HG03442 (cell line): ENCODE results near the gene SLC25A23.
"Not testable (repeated sequence)": the region's sequence is repeated elsewhere in the genome, so short reads cannot be mapped to it uniquely, and the experiment has no call there.

ENCODE experiments used
- ATAC-seq: cut with Tn5 transposase; IDR thresholded peaks from one replicate; pipeline ENCODE4 v1.9.1; 2021; ENCODE audit warnings: mild to moderate bottlenecking, moderate library complexity; ENCODE audit not compliant: unreplicated experiment

The SLC25A23 gene

GRCh38 chr19:6457958-6458694, 1.5 kb downstream of the SLC25A23 start:
- no peak for ATAC-seq

DNA sequence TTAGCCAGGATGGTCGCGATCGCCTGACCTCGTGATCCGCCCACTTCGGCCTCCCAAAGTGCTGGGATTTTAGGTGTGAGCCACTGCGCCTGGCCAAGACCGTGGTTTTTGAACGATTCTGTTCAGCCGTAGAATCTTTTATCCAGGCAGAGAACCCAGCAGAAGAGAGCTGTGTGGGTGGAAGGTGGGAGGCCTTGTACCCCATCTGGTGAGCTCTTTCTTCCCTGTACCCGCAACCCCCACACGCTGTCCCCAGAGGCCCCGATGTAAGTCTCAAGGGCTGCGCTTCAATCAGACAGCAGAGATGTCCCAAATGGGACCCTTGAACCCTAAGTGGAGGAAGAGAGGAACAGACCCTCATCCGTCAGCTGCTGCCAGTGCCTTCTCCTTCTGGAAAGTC, 3.7 kb downstream of the SLC25A23 start:
- no peak for ATAC-seq

GRCh38 chr19:6453951-6454565, 5.5 kb downstream of the SLC25A23 start:
- no peak for ATAC-seq

DNA sequence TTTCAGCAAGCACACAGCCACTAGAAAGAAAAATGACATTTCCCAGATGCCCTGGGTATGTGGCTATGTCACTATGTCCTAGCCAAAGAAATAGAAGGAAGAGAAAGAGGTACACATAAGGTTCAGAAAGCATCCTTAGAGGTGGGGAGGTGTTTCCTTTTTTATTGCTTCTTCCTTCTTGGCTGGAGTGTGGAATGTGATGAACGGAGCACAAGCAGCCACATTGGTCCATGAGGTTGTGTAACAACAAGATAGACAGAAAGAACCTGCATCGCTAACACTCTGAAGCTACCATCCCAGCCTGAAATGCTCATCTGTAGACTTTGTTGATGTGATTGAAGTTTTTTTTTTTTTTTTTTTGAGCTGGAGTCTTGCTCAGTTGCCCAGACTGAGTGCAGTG, 6.7 kb downstream of the SLC25A23 start:
- ATAC-seq, result no peak

DNA sequence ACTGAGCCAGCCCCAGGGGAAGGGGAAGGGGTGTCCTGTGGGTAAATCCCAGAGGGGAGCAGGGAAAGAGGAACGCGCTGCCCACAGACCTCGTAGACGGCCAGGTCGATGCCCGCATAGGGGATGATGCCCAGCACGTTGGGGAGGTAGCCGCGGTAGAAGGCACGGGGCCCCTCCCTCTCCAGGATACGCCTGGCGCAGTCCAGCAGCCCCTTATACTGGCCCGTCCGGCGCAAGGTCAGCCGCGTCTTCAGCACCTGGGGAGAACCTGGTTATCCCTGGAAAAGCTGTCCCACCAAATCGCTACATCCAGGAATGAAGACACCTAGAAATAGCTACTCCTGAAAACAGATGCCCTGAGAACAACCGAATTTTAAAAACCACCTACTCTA, 7.4 kb downstream of the SLC25A23 start:
- ATAC-seq, result no peak

- no peak for ATAC-seq
Measured at GRCh38 chr19:6451583-6452222, 7.9 kb downstream of the SLC25A23 start.

GRCh38 chr19:6450166-6450565, 9.4 kb downstream of the SLC25A23 start:
- ATAC-seq, result no peak

DNA sequence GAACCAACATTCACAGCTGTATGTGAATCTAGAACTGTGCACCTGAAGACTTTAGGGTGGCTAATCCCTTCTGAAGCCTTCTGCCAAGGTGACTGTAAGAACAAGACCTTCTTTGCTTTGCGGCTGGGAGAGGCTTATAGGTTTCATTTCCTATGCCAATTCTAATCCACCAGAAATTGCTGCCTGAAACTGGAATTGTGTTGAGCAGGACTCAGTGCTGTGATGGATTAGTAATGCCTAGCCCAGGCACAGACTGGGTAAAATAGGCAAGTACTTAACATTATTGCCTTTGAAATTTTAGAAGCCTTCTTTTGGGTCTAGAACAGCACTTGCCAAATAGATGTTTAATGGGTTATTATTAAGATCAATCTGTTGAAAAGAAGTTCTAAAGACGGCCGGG, 11.5 kb downstream of the SLC25A23 start:
- no peak for ATAC-seq

DNA sequence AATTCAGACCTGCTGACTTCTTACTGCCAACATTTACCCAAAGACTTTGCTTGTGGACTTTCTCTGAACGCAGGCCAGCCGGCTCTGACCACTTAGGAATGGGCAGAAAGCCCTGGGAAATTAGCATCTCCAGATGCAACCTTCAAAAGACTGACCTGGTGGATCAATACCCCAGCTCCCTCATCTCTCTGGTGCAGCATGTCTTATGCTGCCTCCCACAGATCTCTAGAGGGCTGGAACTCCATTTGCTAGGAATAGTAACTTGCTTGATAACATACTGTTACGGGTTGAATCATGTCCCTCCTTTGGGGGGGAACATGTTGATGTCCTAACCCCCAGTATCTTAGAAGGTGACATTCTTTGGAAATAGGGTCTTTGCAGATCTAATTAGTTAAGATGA, 13.1 kb downstream of the SLC25A23 start:
- no peak for ATAC-seq

DNA sequence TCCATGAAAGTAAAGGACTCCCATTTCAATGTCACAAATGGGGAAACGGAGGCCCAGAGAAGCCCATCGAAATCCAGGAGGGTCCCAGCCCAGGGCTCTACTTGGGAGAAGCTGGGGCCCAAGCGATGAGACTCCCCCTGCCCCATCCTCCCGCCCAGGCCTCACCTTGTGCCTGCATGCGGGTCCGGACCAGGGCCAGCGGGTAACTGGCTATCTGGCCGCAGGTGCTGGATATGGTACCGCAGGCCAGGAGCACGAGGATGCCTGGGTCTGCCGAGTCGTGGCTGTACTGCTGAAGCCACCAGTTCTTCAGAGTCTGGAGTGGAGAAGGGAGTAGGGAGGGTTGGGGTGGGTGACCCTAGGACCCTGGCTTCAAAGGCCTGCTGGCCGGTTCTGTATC, 15.6 kb downstream of the SLC25A23 start:
- no peak for ATAC-seq

DNA sequence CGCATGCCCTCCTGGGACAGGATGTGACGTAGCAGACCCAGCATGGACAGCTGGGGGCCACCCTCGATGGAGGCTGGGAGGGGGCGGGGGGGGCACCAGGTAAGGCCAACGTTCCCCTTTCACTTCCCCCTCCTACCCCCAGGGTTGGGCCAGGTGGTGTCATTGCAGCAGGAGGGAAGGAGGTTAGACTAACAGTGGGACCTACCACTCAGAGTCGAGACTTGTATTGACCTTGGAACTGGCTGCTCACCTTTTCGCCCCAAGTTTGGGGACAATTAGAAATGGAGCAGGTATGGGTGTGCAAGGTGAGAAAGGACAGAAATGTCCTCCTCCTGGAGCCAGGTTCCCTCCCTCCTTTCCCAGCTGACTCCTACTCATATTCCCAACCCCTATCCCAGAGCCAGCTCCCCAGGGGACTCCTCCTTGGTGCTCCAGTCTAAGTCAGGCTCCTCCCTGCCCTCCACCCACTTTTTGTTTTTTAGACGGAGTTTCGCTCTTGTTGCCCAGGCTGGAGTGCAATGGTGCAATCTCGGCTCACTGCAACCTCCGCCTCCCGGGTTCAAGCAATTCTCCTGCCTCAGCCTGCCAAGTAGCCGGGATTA, 17.4 kb downstream of the SLC25A23 start:
- no peak for ATAC-seq

GRCh38 chr19:6440905-6441304, 18.7 kb downstream of the SLC25A23 start:
- no peak for ATAC-seq

- no peak for ATAC-seq
Measured at GRCh38 chr19:6439743-6440142, 19.8 kb downstream of the SLC25A23 start.

GRCh38 chr19:6433663-6434062, 25.9 kb downstream of the SLC25A23 start, which contains the start of gene SLC25A41:
Gene SLC25A41, minus strand, starts transcription at chr19:6433763. Its CDS starts 70 bp downstream, at chr19:6433693.
- no peak for ATAC-seq

GRCh38 chr19:6433165-6433564, 26.4 kb downstream of the SLC25A23 start:
- no peak for ATAC-seq

DNA sequence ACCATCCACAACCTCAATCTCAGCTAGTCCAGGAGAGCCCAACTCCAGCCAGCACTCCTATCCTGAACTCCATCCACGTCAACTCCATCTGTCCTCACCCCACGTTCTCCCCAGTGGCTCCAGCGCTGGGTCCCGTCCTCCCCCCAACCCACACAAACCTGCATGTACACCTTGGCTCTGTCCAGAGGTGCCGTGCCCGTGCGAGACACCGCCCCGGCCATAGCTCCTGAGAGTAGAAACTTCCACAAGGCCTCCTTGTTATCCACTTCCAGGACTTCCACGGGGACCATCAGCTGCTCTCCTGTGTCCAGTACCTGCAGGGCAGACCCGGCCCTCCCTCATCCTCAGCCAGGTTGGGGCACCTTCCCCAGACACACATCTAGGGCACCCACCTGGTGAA, 27.7 kb downstream of the SLC25A23 start:
- no peak for ATAC-seq

- ATAC-seq, result no peak
Measured at GRCh38 chr19:6429419-6430221, 30.0 kb downstream of the SLC25A23 start.

GRCh38 chr19:6428692-6429418, 30.7 kb downstream of the SLC25A23 start:
- ATAC-seq, result not testable (repeated sequence)

DNA sequence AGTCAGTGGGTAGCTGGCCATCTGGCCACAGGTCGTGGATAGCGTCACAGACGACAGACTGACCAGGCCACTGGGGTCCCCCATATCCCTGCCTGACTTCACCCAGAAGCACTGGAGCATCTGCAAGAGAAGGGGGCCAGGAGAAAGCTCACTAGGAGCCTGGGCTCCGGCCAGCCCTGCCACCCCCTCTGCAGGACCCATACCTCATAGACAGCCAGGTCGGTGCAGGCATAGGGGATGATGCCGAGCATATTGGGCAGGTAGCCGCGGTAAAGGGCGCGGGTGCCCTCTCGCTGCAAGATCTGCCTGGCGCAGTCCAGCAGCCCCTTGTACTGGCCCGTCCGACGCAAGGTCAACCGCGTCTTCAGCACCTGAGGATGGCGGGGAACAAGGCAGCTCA, 32.5 kb downstream of the SLC25A23 start:
- ATAC-seq, result no peak
